ENCODE data around the gene C1orf87.

GRCh38 chr1:59949648-59950047 is 123.9 kb downstream of the C1orf87 start:
- TF ChIP-seq CTCF (IDR thresholded peaks at IDR 0.05) (no peak), POLR2A (IDR thresholded peaks at IDR 0.05) (no peak)

All from adrenal gland (tissue), 5 donors.